GM19397 (cell line): ENCODE results near the gene DOCK10.

Experiments
- ATAC-seq: cut with Tn5 transposase; IDR thresholded peaks from one replicate; pipeline ENCODE4 v1.9.1; 2021; ENCODE audit warnings: mild to moderate bottlenecking, moderate library complexity; ENCODE audit not compliant: unreplicated experiment

Gene DOCK10

GRCh38 chr2:224796695-224797305, 245.5 kb downstream of the DOCK10 start:
- no peak for ATAC-seq

GRCh38 chr2:224793946-224794345, 248.3 kb downstream of the DOCK10 start:
- ATAC-seq: no peak

- ATAC-seq: no peak
Measured at GRCh38 chr2:224786848-224787247, 255.4 kb downstream of the DOCK10 start.

- ATAC-seq: no peak
Measured at GRCh38 chr2:224781400-224781799, 260.9 kb downstream of the DOCK10 start.

GRCh38 chr2:224780823-224781222, 261.4 kb downstream of the DOCK10 start:
- ATAC-seq: no peak

- no peak for ATAC-seq
Measured at GRCh38 chr2:224780106-224780505, 262.2 kb downstream of the DOCK10 start.

- ATAC-seq: no peak
Measured at GRCh38 chr2:224778474-224778877, 263.8 kb downstream of the DOCK10 start.

GRCh38 chr2:224777559-224777930, 264.7 kb downstream of the DOCK10 start:
- ATAC-seq: no peak

- no peak for ATAC-seq
Measured at GRCh38 chr2:224776795-224777558, 265.3 kb downstream of the DOCK10 start.

- ATAC-seq: no peak
Measured at GRCh38 chr2:224775647-224776046, 266.6 kb downstream of the DOCK10 start.

GRCh38 chr2:224774735-224775134, 267.5 kb downstream of the DOCK10 start:
- ATAC-seq: no peak

GRCh38 chr2:224772494-224772893, 269.8 kb downstream of the DOCK10 start:
- ATAC-seq: no peak

- ATAC-seq: no peak
Measured at GRCh38 chr2:224769489-224769888, 272.8 kb downstream of the DOCK10 start.

GRCh38 chr2:224764565-224765236, 277.6 kb downstream of the DOCK10 start:
- ATAC-seq: peak; percentile 72

GRCh38 chr2:224757934-224758548, 284.2 kb downstream of the DOCK10 start:
- ATAC-seq: no peak

GRCh38 chr2:224753743-224754540, 288.3 kb downstream of the DOCK10 start:
- ATAC-seq: no peak

- no peak for ATAC-seq
Measured at GRCh38 chr2:224751996-224752698, 290.1 kb downstream of the DOCK10 start.

GRCh38 chr2:224749136-224749535, 293.1 kb downstream of the DOCK10 start:
- ATAC-seq: no peak

- ATAC-seq: no peak
Measured at GRCh38 chr2:224747765-224748164, 294.5 kb downstream of the DOCK10 start.

GRCh38 chr2:224736227-224736626, 306.0 kb downstream of the DOCK10 start:
- ATAC-seq: no peak
